GM21423 (cell line): ENCODE data around the gene CKMT1A.

Experiments used
- ATAC-seq: cut with Tn5 transposase; IDR thresholded peaks from one replicate; pipeline ENCODE4 v1.9.1; 2021; ENCODE audit warnings: mild to moderate bottlenecking, moderate library complexity; ENCODE audit not compliant: unreplicated experiment

Gene CKMT1A

DNA sequence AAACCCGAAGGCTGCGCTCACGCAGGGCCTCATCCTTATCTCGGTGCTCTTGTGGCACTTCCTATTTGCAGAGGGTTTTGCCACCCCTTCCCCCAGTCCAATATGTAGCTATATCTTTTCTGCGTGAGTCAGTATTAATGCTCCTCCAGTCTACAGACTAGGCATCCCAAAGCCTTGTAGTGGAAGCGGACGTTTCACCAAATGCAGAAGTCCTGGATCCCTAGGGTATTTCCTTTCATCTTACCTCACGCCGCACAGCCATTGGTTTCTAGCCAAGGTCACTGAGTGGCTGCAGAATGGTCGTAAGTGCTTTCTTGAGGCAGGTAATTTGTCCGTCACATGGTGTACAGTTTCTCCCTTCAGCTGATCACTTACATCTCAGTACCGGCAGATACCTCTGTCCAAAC is 53.2 kb downstream of the CKMT1A start:
- peak; percentile 9 for ATAC-seq

DNA sequence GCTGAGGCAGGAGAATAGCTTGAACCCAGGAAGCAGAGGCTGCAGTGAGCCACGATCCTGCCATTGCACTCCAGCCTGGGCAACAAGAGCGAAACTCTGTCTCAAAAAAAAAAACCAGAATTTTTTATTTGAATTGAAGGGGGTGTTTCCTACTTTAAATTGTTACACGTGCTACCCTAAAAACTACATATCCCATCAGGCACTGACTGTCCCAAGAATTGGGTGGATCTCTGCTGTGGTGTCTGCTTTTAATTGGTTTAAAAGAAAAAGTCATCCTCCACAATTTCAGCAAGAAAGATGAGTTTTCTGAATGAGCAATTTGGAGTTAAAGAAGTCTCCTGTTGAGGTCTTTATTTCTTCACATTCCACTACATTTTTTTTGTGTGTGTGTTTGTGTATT is 54.7 kb downstream of the CKMT1A start:
- ATAC-seq, result no peak
